ENCODE measurements around the gene TWF2.
A peak's percentile ranks its signal among the peaks of the same experiment; 100 is the strongest.

Gene TWF2

DNA sequence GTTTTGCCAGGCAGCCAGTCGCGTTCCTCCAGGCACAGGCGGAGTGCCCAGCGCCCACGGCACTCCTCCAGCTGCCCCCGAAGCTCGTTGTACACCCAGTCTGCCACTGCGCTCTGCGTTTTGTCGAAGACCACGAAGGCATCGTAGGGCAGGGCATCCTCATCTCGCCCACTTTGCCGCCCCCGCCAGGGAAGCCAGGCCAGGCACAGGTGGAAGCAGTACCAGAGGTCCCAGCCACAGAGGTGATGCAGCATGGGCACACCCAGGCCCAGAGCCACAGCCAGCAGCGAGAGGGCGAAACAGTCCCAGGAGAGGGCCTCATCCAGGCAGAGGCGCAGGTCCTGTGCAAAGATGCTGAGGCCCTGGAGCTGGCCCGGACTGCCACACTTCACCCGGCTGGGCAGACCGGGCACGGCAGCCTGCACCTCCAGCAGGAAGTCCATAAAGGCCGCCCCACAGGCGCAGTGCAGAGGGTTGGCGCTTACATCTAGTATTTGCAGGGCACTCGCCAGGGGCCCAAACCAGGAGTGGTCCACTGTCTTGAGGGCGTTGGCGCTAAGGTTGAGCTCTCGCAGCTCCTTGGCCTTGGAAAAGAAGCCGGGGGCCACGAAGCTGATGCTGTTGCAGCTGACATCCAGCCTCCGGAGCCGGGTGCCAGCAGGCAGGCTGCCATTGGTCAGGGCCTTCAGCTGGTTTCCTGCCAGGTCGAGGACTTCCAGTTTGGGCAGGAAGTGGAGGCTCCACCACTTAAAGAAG is 17.2 kb downstream of the TWF2 start:
- peak; percentile 75 for DNase-seq

DNA sequence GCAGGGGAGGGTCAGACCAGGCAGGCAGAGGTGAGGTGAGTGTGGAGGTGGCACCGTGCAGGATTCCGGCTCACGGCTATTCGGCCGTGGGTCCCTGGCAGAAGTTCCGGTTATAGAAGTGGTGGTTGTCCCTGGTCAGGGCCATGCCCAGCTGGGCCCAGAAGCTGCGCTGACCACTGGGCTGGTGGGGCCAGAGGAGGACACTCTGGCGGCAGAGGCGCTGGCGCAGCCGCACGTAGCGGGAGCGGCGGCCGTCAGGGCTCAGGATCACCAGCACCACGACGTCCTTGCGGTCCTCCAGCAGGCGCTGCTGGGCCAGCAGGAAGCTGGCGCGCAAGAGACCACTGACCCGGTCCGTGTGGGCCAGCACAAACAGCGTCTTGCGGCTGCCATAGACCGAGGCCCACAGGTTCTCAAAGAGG is 17.8 kb downstream of the TWF2 start:
- DNase-seq = no peak

DNA sequence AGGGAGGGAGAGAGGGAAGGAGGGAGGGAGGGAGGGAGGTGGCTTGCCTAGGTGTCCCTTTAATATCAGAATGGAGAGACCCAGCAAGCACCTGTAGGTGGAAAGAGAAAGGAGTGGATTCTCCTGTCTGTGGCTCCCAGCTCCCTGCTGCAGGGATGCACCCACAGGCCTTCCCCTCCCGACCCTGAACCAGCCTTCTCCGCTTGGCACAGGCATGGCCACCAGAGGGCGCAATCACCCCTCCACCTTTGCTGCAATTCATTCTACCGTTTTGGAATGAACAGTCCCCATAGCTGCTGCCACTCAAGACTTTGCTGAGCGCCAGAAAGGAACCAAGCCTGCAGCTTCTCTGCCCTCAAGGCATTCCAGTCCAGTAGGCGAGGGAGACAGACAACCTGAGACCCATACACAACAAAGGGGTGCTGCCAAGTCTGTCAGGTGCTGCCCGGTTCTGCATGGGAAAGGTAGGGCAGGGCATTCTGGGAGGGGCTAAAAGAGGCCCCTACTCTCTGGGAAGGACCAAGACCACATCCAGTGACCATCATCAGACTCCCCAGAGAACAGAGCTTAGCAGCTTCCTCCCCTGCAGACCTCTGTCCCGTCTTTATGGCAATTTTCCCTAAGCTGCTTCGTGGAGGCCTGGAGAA is 18.5 kb downstream of the TWF2 start:
- peak; percentile 87 for DNase-seq

DNA sequence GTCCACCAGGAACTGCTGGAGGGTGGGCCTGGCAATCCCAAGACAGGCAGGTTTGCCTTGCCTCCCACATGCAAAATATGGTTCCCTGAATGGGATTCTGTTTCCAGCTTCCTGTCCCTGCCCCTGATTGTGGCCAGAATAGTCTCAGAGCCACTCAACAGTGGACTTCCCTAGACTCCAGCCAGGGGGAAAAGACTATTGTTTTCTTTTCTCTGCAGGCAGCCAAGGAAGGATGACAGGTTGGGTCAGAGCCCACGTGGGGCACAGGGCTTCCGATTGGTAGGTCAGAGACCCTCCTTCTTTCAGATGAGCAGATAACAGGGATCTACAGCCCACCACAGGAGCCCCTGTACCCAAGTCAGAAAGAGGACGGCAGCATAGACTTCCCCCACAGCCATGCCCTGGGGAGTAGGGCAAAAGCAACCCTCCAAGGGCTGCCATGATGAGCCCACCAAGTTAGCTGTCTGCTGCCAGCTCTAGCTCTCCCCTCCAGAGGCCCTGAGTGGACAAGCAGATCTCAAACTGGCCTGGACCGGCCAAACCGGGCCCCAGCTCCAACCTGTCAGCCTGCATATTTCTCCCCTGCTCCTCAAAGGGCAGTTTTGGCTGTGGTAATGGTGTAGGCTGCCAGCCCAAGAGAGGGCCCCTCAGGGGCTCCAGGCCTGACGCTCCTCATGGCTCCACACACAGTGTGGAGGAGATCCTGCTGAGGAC is 19.9 kb downstream of the TWF2 start:
- no peak for DNase-seq

DNA sequence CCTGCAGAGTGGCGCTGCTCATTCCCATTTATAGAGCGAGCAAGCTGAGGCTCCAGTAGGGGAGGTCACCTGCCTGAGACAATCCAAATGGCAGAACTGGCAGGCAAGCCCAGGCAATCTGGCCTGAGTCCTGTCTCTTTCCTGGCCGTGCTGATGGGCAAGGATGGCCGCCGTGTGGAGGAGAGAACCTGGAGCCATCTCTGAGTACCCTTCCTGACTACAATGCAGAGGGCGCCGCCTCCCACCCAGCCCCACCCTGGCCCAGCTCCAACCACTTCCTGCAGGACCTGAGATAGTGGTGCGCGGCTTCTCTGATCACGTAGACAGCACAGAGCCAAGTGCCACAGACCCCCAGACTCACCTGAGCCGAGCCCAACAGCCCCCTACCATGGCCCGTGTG is 20.5 kb downstream of the TWF2 start:
- peak; percentile 37 for DNase-seq

DNA sequence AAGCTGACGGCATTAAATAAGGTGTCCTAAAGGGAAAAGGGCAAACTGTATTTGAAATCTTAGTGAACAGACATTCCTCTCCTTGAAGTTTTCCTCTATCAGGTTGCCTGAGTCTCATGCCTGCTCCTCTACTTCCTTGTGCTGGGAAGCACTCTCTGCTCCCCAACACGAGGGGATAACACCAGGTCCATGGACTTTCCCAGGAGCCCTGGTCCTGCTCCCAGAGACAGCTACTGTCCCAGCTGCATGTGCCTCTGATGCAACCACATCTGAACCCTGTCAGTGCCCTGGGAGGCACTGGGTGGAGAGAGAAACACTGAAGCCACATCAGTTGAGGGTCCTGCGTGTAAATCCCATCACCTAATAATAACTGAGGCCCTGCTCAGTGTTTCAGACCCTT is 20.9 kb downstream of the TWF2 start:
- DNase-seq = no peak

DNA sequence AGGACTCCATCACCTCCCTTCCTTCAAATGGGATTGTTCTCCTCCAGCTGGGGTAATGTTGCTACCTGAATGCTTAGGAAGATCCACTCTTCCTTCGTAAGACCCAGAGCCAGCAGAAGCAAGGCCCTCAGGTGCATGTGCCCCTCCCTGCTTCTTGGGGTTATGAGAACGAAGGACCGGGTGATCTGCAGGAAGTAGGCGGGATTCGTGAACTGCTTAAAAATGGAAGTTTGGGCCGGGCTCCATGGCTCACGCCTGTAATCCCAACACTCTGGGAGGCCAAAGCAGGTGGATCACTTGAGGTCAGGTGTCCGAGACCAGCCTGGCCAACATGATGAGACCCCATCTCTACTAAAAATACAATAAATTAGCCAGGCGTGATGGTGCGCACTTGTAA is 21.6 kb downstream of the TWF2 start:
- DNase-seq = peak; percentile 29

DNA sequence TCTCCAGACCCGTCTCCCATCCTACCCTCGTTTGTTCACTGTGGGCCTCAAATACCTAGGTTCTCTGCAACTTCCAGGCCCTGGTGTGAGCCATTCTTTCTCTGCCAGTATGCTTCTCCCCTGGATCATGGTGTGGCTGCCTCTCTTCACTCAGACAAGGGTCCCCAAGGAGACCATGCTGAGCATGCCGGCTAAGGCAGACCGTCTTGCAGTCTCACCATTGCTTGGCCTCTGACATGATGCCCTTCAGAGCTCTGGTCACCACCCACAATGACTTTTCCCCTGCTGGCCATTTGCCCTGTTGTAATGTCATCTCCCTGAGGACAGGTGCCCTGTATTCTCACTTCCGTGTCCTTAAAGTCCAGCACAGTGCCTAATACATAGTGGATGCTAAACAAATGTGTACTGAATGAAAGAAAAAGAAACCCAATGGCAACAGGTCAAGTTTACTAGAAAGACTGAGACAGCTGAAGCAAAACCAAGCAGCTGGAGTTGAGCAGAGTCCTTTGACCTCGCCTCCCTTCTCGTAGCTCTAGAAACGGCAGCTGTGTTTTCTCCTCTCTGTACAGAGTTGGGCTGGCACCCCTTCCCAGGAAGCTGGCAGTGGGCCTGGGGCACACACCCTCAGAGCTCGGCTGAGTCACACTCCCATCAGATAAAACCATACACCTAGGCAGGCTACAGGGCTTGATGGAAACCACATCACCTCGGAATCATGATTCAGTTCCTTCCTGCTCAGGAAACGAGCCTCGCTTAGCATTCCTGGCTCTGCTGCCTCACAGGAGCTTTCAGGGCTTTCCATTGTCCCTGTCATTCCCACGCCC is 22.2 kb downstream of the TWF2 start:
- DNase-seq = peak; percentile 59

DNA sequence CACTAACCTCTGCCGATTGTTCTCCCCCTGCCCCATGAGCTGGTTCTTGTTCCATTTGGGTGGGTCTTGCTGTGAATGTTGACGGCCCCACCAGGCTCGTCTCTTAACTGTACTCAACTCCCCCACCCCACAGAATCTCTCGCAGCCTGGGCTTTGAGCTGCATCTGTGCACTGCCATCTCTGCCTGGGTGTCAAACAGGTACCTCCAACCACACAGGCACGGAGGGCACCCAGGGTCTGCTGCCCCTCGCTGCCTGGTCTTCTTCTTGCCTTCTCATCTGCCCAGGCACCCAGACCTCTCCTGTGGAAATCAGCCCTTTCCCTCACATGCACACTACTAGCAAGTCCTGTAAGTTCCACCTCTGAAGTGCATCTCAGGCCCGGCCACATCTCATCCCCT is 23.6 kb downstream of the TWF2 start:
- no peak for DNase-seq

DNA sequence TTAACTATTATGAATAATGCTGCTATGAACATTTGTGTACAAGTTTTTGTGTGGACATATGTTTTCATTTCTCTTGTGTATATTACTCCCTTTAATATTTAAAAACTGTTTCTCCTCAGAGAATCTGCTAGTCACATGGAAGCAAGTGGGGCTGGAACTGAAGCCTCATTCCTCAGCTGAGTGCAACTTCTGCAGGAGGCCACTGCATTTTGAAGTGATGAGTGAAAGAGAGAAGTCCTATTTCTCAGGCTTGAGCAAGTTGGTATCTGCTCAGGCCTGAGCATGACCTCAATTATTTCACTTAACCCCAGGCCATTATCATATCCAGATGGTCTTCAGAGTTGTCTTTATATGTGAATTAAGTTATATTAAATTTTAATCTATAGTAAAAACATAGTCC is 25.1 kb downstream of the TWF2 start:
- no peak for DNase-seq

DNA sequence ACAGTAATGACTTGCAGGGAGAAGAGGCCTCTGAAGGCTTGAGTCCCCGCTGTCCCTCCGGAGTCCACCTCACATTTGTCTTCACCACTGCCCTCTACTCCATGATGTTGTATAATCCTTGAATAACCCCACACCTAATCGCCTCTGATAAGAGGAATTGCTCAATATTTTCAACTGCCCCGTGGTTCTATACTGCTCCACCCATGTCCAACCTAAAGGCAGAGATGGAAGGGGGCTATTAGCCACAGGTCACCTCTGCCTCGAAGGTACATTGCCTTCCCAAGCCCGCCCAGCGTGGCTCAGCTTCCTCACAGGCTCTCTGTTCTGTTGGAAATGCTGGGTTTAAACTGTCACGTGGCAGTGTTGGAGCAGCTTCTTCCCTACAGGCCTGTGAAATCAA is 26.0 kb downstream of the TWF2 start:
- no peak for DNase-seq

DNA sequence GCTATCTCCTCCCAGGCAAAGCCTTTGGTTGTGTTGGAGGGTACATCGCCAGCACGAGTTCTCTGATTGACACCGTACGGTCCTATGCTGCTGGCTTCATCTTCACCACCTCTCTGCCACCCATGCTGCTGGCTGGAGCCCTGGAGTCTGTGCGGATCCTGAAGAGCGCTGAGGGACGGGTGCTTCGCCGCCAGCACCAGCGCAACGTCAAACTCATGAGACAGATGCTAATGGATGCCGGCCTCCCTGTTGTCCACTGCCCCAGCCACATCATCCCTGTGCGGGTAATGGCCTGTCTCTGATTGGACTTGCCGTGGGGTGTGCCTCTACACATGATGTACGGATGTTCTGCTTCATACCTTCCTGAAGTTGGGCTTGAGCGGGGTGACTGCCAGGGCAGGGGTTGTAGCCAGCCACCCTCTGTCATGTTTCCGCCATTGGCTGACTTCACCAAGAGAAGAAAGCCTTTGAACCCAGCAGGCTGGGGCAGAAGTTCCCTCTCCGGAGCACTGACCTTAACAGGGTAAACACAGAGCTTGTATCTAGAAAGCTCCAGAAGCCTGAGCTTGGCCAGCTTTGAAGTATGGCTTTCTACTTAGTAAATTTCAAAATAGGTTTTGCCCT is 27.6 kb downstream of the TWF2 start:
- no peak for DNase-seq

DNA sequence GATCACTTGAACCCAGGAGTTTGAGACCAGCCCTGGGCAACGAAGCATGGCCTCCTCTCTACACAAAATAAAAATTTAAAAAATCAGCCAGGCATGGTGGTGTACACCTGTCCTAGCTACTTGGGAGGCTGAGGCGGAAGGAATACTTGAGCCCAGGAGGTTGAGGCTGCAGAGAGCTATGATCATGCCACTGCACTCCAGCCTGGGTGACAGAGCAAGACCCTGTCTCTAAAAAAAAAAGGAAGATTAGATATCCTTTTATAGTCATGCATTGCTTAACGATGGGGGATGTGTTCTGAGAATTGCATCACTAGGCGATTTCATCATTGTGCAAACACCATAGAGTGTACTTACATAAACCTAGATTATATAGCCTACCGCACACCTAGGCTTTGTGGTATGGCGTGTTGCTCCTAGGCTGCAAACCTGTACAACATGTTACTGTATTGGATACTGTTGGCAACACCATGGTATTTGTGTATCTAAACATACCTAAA is 28.4 kb downstream of the TWF2 start:
- DNase-seq = no peak

DNA sequence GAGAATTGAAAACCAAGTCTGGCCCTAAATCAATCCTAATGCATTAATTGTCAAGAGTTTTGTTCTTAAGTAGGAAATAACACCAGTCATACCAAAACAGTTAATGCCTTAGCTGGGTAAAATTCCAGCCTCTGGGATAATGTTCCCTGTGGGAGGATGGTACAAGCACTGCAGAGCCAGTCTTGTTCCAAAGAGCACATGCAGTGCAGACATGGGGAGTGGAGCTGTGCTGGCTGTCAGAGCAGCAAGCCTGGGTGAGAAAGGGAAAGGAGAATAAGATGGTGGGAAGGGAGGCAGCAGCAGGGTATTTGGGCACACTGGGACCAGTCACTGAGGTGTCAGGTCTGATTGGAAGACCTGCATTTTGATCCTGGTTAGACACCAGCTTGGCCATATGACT is 28.9 kb downstream of the TWF2 start:
- no peak for DNase-seq

DNA sequence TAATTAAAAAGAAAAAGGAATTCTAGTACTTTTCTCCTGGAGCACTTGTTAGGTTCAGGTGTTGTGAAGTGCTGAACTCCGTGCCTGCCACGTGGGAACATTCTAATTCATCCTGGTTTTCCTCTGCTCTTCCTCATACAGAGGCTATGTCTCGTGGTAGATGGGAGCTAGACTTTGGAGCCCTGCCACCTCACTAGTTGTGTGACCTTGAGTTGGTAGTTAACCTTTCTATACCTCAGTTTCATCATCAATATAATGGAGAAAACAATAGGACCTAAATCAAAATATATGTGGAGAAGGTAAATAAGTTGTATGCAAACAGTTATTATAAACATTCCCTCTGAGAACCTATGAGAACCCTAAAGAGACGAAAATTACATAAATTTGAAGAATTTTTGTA is 30.4 kb downstream of the TWF2 start:
- no peak for DNase-seq

DNA sequence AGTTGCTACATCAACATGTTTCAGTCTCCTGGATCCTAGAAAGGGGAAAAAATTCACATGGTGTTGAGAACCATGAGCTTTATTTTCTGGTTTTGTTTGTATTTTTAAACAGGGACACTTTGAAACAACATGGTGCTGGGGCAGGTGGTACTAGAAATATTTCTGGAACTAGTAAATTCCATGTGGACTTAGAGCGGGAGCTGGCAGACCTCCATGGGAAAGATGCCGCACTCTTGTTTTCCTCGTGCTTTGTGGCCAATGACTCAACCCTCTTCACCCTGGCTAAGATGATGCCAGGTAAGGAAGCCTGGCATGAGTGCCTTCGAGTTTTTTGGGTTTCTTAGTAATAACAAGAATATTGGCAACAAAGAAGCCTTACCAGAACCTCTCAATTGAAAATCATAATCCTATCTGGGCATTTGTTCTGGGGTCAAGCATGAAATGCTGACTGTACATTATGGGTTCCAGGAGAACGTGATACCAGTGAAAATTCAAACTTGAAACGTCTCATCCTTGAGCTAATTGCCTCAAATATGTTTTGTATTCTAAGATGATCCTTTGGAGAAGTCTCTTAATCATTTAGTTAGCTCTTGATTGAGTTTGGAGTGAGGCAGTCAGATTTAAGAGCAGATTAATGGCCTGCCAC is 33.1 kb downstream of the TWF2 start:
- no peak for DNase-seq

DNA sequence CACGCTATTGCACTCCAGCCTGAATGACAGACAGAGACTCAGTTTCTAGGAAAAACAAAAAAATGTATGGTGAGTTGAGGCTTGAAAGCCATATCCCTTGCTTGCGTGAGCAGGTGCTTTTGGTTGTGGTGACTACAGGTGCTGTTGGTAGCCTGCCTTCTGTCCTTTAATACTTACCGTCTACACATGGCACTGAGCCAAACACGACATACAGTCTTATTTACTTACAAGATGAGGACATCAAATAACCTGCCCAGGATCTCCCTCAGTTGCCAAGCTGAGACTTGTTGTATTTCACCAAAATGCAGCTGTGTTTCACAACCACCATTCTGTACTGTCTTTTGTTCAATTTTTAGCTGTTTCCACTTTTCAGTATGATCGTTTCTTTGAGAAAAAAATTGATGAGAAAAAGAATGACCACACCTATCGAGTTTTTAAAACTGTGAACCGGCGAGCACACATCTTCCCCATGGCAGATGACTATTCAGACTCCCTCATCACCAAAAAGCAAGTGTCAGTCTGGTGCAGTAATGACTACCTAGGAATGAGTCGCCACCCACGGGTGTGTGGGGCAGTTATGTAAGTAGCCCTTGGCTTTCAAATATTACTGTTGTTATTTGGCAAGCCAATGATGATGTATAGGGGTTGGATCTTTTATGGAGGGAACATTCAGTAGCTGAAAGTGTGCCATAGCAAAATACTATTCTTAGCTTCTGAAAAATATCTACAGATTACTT is 34.5 kb downstream of the TWF2 start:
- no peak for DNase-seq

DNA sequence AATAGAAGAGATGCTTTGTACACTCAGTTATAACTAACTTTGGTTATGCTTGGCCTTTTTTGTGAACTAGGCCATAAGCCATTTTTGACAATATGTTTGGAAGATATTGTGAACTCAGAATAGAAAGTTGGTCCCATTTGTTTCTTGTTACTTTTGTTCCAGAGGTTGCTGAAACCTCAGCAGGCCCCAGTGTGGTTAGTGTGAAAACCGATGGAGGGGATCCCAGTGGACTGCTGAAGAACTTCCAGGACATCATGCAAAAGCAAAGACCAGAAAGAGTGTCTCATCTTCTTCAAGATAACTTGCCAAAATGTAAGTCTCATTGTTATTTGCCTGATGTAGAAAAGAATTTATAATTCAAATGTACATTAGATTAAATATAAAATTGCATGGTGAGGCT is 35.3 kb downstream of the TWF2 start:
- no peak for DNase-seq

DNA sequence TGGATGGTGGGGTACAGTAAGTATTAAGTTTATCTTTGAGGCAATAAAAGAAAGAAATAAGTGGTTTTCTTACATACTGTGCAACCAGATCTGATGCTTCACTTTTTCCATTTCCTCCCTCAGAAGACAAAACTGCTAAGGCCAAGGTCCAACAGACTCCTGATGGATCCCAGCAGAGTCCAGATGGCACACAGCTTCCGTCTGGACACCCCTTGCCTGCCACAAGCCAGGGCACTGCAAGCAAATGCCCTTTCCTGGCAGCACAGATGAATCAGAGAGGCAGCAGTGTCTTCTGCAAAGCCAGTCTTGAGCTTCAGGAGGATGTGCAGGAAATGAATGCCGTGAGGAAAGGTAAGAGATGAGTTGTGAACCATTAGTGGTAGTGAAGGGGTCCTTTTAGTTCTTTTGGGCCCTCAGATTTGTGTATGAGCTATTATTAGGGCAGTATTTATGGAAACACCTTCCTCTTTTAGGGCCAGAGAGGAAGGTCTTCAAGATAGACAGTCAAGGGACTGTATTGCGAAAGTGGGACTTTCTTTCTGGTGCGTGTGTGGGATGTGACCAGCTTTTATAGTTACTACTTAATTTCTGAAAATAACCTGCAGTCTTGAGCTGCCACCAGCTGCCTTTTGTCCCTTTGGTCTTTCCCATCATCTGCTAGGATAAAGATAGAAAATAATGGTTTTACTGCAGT is 36.4 kb downstream of the TWF2 start:
- DNase-seq = no peak

DNA sequence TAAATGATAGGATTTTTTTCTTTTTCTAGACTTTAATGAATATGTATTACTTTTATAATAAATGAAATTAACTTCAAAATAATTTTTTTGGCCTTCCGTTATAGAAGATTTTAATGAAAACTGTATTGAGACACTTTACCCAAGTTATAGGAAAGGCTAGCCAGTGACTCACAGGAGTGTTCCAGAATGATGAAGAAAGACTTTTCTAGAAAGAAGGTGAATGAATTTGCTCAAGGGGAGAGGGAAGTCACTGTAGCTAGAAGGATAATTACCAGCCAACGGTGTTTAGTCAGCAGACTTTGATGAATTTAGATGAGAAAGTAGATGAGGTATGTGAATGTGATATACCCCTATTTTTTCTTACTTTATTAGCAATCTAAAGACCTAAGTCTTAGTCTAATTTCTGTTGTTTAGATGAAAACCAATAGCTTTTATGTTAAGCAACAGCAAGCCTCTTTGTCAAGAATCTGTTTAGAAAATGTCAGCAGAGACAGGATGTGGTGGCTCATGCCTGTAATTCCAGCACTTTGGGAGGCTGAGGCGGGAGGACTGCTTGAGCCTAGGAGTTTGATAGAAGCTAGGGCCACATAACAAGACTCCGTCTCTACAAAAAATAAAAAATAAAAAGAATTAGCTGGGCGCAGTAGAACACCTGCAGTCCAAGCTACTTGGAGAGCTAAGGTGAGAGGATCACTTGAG is 37.8 kb downstream of the TWF2 start:
- no peak for DNase-seq
